Endodermal cell (in vitro differentiated cells): ENCODE results near the gene PLAC1. TPM values are rescaled to one million over a fixed set of nuclear protein-coding genes. Genes with fewer than 3 reads are reported as not detected.

ENCODE experiments used
- DNase-seq: peaks from one replicate; pipeline ENCODE4 v3.0.0-alpha.2; 2017
- H3K27ac ChIP-seq: 2 replicates; pipeline ENCODE4 v1.5.1; 2013; ENCODE audit warnings: mild to moderate bottlenecking, low read depth, low read length, moderate library complexity
- H3K27me3 ChIP-seq: 2 replicates; pipeline ENCODE4 v1.6.1; 2013; ENCODE audit warnings: mild to moderate bottlenecking, low read length, moderate library complexity; ENCODE audit not compliant: insufficient read depth, control insufficient read depth, poor library complexity, severe bottlenecking
- H3K36me3 ChIP-seq: 2 replicates; pipeline ENCODE4 v1.7.0; 2013; ENCODE audit warnings: mild to moderate bottlenecking, low read length, moderate library complexity; ENCODE audit not compliant: control insufficient read depth, insufficient read depth
- H3K4me1 ChIP-seq: one replicate; pipeline ENCODE4 v1.7.0; 2013; ENCODE audit warnings: low read length; ENCODE audit not compliant: control insufficient read depth, insufficient read depth
- H3K4me3 ChIP-seq: 2 replicates; pipeline ENCODE4 v1.5.1; 2013; ENCODE audit warnings: mild to moderate bottlenecking, low read length, moderate library complexity
- H3K9ac ChIP-seq: 2 replicates; pipeline ENCODE4 v1.6.1; 2013; ENCODE audit warnings: mild to moderate bottlenecking, low read length, moderate library complexity; ENCODE audit not compliant: poor library complexity, severe bottlenecking; ENCODE audit errors: extremely low read depth
- H3K9me3 ChIP-seq: 2 replicates; pipeline ENCODE4 v1.6.1; 2013; ENCODE audit warnings: mild to moderate bottlenecking, low read length, moderate library complexity; ENCODE audit not compliant: control insufficient read depth
- H3K27ac Mint-ChIP-seq: 2 replicates; pipeline ENCODE4 v1.8.0; 2020; ENCODE audit warnings: mixed read lengths
- H3K27me3 Mint-ChIP-seq: 2 replicates; pipeline ENCODE4 v1.8.0; 2021; ENCODE audit warnings: mild to moderate bottlenecking, mixed read lengths; ENCODE audit not compliant: insufficient read depth
- H3K36me3 Mint-ChIP-seq: 2 replicates; pipeline ENCODE4 v1.8.0; 2020; ENCODE audit warnings: low read depth, mixed read lengths
- H3K4me1 Mint-ChIP-seq: 2 replicates; pipeline ENCODE4 v1.8.0; 2020; ENCODE audit warnings: mixed read lengths
- H3K4me3 Mint-ChIP-seq: 2 replicates; pipeline ENCODE4 v1.8.0; 2020; ENCODE audit warnings: mild to moderate bottlenecking, moderate library complexity, mixed read lengths
- H3K9me3 Mint-ChIP-seq: 2 replicates; pipeline ENCODE4 v1.8.0; 2020; ENCODE audit warnings: mild to moderate bottlenecking, mixed read lengths
- CTCF ChIP-seq: fragments of 200-600 bp; sonication (generic); conservative IDR thresholded peaks from 2 replicates; pipeline ENCODE4 v1.5.0; 2021; ENCODE audit warnings: antibody characterized with exemption, mild to moderate bottlenecking
- WGBS, 2 experiments: methylation state at CpG; one replicate each; pipeline versions ENCODE4 v1.1.5 to v1.1.7; 2013; ENCODE audit warnings: missing lambda C conversion rate in 2 of 2, mixed read lengths in 1 of 2; ENCODE audit not compliant: insufficient coverage in 1 of 2, insufficient read length in 1 of 2; 5-methylcytosine and 5-hydroxymethylcytosine counted together
- total RNA-seq, 2 donors: library from RNA; stranded (reverse); fragmentation: NEBNext Ultra II Directional in 1 of 2; extraction: Animal tissue kit (Norgen Biotek cat#: 25700) in 1 of 2; gene quantifications; 2 replicates in 1 of 2; 3 replicates in 1 of 2; pipeline ENCODE4 v1.2.1, GENCODE V29; 2021

The PLAC1 gene
- total RNA-seq, 2 donors from 2014 or later = not detected

GRCh38 chrX:134602410-134602809, 55.9 kb downstream of the PLAC1 start:
- H3K9ac ChIP-seq = no peak overlapping the region
- TF ChIP-seq CTCF = no peak
- H3K27ac Mint-ChIP-seq = no peak overlapping the region
- H3K36me3 Mint-ChIP-seq = no peaks in the 10 kb centered on the region
- H3K27me3 ChIP-seq = no peaks in the 10 kb centered on the region
- no peaks in the 10 kb centered on the region for H3K36me3 ChIP-seq
- peaks cover 11% of the 10 kb centered on the region for H3K4me1 Mint-ChIP-seq
- H3K9me3 ChIP-seq = peaks cover 4% of the 10 kb centered on the region
- DNase-seq = no peak
- H3K27me3 Mint-ChIP-seq = no peaks in the 10 kb centered on the region
- H3K27ac ChIP-seq = no peak overlapping the region
- no peak overlapping the region for H3K4me3 Mint-ChIP-seq
- no peak overlapping the region for H3K4me3 ChIP-seq
- peaks cover 54% of the 10 kb centered on the region for H3K9me3 Mint-ChIP-seq
- H3K4me1 ChIP-seq = no peaks in the 10 kb centered on the region

GRCh38 chrX:134601240-134601765, 57.0 kb downstream of the PLAC1 start:
- H3K9me3 Mint-ChIP-seq = peaks cover 55% of the 10 kb centered on the region
- Histone ChIP-seq H3K4me3 (no peak overlapping the region), H3K27ac (no peak overlapping the region), H3K27me3 (no peaks in the 10 kb centered on the region), H3K4me1 (no peaks in the 10 kb centered on the region), H3K36me3 (no peaks in the 10 kb centered on the region), H3K9me3 (peaks cover 4% of the 10 kb centered on the region), H3K9ac (no peak overlapping the region)
- no peak for TF ChIP-seq CTCF
- H3K27me3 Mint-ChIP-seq = no peaks in the 10 kb centered on the region
- H3K27ac Mint-ChIP-seq = no peak overlapping the region
- no peak for DNase-seq
- no peaks in the 10 kb centered on the region for H3K36me3 Mint-ChIP-seq
- peaks cover 11% of the 10 kb centered on the region for H3K4me1 Mint-ChIP-seq
- no peak overlapping the region for H3K4me3 Mint-ChIP-seq
- WGBS, 2 experiments = 86% methylated on average over 1 of the region's 1 CpG; no CpG with 5 or more reads in 1 of the 2 experiments

- Mint-ChIP-seq H3K9me3 (peaks cover 56% of the 10 kb centered on the region), H3K27ac (no peak overlapping the region), H3K4me1 (peaks cover 11% of the 10 kb centered on the region), H3K36me3 (no peaks in the 10 kb centered on the region), H3K4me3 (no peak overlapping the region), H3K27me3 (no peaks in the 10 kb centered on the region)
- Histone ChIP-seq H3K9ac (no peak overlapping the region), H3K27me3 (no peaks in the 10 kb centered on the region), H3K4me1 (no peaks in the 10 kb centered on the region), H3K9me3 (peaks cover 4% of the 10 kb centered on the region), H3K36me3 (no peaks in the 10 kb centered on the region), H3K27ac (no peak overlapping the region), H3K4me3 (no peak overlapping the region)
- no peak for DNase-seq
- TF ChIP-seq CTCF = no peak
- 80% methylated on average over 2 of the region's 2 CpGs; no CpG with 5 or more reads in 1 of the 2 experiments for WGBS, 2 experiments
These were observed 57.6 kb downstream of the PLAC1 start for GRCh38 chrX:134600714-134601113.
